GM15510 (cell line): ENCODE measurements around the gene PLA2G4C.

Experiments
- POLR2A ChIP-seq: IDR thresholded peaks from 3 replicates; pipeline ENCODE4 v1.6.1; 2011; ENCODE audit warnings: borderline replicate concordance; ENCODE audit not compliant: insufficient read length; ENCODE audit errors: extremely low read depth

The PLA2G4C gene, protein sequence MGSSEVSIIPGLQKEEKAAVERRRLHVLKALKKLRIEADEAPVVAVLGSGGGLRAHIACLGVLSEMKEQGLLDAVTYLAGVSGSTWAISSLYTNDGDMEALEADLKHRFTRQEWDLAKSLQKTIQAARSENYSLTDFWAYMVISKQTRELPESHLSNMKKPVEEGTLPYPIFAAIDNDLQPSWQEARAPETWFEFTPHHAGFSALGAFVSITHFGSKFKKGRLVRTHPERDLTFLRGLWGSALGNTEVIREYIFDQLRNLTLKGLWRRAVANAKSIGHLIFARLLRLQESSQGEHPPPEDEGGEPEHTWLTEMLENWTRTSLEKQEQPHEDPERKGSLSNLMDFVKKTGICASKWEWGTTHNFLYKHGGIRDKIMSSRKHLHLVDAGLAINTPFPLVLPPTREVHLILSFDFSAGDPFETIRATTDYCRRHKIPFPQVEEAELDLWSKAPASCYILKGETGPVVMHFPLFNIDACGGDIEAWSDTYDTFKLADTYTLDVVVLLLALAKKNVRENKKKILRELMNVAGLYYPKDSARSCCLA

DNA sequence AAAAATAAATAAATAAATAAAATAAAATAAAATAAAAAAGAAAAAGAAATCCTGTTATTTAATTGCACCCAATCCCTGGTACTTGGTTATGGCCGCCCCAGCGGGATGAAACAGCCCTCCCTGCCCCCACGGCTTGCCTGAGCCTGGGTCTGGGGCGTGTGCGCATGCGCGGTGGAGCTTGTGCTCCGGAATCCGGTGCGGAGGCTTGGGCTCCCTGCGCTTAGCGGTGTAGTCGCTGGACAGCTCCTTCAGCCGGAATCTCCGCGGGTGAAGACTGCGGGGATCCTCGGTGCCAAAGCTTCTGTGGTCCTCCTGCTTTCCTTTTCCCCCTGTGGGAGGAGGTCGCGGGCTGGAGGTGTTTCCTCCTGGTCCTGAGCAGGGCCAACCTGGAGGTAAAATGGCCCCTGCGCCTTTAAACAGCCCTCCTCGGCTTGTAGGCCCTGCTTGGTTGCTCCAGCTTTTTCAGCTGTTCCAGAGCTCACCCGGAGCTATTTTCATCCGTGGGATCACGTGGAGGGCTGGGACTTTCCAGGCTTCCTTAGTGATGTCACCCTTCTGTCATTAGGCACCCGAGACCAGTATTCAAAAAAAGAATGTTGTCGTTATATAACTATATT is at the start of gene PLA2G4C:
Gene PLA2G4C, minus strand, starts transcription at position 468 of the 617 bp plus-strand sequence. CDS start 4,288 bp downstream, outside the sequence.
- TF ChIP-seq POLR2A, result peak; percentile 67

DNA sequence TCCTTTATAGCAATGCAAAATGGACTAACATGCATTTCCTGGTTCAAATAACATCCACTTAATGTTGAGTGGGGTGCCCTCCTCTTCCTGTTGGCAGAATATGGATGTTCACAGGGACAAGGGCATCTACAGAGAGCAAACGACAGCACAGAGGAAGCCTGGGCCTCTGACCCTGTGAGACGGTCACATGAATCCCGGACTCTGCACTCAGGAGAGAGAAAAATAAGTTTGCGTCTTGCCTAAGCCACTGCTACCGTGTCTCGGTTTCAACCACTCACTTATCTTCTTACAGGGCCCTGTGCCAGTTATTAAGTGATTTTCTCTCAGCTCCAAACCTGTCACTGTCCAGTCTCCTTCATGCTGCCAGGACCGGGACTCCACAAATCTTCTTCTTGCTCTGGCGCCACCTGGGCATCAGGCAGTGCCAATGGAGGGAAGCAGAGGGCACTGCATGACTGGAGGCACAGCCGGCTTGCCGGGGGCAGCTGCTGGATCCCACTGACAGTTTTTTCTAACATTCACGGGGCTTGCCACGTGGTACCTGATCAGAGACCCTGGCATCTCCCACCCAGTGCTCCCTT is 47.7 kb upstream of the PLA2G4C start:
- TF ChIP-seq POLR2A, result no peak

DNA sequence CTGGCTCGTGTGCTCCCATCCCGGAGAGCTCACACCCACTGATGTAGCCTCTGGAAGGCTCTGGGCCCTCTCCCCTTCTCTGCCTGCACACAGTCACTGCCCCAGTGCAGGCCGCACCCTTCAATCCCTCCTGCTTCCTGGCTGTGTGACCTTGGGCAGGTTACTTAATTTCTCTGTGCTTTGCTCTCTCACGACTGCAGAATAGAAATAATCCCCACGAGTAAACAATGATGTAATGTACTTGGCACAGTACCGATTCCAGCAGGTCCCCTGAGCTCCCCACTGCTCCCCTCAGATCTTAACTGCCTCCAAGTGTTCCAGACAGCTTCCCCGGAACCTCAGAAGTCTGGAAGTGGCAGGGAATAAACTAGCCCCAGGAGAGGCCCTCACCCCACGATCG is 43.4 kb upstream of the PLA2G4C start:
- no peak for TF ChIP-seq POLR2A

DNA sequence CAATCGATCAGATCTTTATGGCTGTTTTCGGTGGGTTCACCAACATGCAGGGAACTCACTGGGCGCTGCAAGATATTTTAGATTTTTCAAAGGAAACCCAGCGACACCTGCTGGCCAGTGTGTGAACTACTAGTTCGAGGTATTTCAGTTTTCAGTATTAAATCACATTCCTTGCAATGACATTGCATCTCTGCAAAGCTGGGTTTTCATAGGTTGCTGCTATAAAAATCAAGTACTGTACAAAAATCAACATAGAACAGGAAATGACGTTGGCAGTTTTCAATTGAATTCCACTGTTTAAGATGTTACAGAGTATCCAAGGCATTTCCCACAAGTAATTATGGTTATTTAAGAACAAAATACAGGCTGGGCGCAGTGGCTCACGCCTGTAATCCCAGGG is 41.9 kb upstream of the PLA2G4C start:
- no peak for TF ChIP-seq POLR2A

DNA sequence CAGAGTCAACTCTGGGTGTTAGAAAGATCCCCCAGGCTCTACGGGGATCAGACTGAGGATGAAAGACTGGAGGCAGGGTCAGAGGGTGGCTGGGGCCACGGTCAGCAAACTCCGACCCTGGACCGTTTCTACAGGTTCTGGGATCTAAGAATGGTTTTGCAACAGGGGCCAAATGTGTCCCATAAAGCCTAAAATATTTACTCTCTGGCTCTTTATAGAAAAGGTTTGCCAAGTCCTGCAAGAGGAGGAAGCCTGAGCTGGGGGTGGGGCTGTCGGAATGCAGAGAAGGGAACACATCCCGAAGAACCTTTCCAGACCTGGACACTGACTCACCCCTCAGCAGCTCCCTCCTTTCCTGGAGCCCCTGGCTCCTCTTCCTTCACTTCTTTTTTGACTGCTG is 38.8 kb upstream of the PLA2G4C start:
- TF ChIP-seq POLR2A, result no peak

DNA sequence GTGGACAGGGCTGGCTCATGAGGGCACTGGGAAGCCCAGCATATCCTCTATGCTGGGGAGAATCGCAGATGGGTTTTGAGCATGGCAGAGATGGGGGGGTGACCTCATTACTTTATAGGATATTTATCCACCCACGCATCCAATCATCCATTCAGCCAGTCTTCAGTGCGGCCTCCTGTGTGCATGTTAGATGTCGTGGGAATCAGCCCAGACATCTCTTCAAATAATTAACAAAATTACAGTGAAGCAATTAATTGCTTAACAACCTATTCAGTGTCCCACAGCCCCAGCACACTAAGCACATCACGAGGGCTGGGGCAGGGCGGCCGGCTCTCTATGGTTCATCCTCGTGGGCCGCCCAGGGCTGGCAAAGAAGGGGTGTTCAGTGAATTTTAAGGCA is 38.0 kb upstream of the PLA2G4C start:
- no peak for TF ChIP-seq POLR2A

DNA sequence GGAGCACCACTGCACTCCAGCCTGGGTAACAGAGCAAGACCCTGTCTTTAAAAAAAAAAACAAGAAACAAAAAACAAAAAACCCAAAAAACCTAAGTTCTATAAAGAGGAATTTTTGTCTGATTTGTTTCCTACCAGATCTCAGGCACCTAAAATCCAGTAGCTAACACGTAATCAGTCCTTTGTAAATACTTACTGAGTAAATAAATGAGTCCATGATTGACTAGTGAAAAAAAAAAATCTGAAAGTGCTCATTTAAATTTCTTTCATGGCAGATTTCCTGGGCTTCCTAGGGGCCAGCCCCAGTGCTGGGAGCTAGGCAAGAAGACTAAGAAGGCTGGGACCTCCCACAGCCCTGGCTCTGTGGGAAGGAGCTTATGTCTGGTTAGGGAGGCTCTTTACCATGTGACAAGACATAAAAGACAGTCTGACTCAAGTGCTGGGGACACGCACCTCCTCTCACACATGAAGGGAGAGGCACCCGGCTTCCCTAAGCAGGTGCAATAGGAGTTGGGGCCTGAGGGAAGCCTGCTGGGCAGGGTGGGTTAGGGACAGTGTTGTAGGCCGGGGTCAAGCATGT is 37.1 kb upstream of the PLA2G4C start:
- TF ChIP-seq POLR2A, result no peak

DNA sequence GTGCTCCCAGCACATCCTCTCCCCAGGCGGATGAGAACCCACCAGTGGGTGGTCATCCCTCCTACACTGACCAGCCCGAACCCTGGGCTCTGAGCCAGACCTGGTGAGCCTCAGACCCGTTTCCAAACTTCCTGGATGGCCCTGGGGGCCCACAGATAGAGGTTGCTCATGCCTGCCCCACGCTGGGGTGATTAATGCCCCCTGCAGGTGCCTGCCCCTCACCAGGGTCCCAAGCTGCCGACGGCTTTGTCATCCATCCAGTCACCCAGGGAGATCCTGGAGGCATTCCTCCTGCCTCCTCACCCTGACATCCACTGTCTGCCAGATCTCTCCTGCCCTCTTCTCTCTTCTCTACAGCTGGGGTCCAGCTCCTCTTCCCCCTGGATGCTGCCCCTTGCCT is 28.4 kb upstream of the PLA2G4C start:
- TF ChIP-seq POLR2A, result no peak

DNA sequence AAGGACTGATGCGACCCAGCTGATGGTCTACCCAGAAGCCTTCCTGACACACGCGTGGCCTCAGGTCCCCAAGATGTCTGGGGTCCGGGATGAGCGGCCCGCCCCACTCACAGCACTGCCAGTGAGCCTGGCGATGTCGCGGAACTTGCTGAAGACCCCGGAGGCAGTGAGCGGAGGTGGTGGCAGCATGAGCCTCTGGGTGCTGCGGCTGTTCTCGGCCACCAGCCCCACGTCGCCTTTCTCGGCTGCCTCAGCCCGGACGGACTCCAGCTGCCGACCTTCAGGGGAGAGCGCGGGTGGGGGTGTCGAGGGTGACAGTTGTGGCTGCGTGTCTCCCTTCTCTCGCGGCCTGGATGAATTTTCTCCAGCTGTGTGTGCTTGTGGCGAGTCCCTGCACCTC is 26.8 kb upstream of the PLA2G4C start:
- TF ChIP-seq POLR2A, result no peak

DNA sequence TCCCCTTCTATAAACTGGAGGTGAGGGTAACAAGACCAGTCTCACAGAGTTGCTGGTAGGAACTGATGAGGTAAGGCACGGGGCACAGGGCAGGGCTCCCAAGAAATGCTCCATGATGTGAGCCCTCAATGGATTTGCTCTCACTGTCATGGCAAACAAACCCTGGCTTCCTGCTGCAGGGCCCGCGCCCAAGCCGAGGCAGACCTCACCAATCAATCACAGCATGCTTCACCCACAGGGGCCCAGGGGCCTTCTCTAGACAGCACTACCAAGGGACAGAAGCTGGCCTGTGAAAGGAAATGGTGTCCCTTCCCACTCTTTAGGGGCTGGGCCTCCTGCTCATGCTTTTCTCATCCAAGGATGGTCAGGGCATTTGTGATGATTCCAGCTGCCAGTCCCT is 25.9 kb upstream of the PLA2G4C start:
- TF ChIP-seq POLR2A, result no peak

DNA sequence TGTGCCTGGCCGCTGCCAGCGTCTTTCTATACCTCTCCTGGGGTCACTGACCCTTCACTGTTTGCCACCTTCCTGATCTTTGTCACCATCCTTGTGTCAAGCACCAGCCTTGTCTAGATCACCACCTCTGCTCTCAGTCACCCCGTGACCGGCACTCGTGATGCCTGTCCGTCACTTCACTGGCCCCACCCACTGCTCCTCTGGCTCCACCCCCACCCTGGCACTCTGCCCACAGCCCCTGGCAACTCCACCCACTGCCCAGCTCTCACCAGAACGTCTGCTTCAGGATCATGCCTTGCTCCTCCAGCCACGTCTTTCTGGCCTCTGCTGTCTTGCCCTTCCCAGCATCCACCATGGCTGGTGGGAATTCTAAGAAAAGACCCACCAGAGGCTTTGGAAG is 24.8 kb upstream of the PLA2G4C start:
- TF ChIP-seq POLR2A, result no peak

DNA sequence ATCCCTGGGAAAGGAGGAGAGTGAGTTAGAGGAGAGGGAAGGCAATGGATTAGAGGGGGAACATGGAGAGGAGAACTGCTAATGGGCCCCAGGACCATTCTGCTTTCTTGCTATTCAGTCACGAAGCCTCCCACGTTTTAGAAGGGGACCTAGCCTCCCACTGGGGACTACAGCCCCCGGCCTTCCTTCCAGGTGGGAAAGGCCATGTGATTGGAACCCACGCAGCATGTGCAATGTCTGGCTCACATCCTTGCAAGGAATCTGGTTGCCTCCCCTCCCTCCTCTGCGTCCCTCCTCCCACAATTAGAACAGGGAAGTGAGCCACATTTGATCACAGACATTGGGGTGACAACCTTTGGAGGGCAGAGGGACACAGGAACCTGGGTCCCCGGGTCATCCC is 22.5 kb upstream of the PLA2G4C start:
- TF ChIP-seq POLR2A, result no peak

DNA sequence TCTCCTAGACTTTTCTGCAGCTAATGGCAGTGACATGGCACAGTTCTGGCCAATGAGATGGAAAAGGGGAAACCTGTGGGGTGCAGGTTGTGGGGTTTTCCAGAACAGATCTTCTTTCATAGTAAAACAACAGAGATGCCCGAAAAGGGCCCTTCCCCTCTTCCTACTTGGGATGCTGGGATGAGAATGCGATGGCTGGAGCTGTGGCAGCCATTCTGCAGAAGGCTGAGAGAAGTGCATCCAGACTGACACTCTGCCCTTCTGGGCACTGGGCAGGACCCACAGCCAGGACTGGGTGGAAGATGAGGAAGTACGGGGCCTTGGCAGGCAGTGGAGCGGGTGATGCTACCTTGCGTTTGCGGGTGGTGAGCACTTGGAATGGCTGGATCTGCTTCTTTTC is 16.9 kb upstream of the PLA2G4C start:
- TF ChIP-seq POLR2A, result no peak

DNA sequence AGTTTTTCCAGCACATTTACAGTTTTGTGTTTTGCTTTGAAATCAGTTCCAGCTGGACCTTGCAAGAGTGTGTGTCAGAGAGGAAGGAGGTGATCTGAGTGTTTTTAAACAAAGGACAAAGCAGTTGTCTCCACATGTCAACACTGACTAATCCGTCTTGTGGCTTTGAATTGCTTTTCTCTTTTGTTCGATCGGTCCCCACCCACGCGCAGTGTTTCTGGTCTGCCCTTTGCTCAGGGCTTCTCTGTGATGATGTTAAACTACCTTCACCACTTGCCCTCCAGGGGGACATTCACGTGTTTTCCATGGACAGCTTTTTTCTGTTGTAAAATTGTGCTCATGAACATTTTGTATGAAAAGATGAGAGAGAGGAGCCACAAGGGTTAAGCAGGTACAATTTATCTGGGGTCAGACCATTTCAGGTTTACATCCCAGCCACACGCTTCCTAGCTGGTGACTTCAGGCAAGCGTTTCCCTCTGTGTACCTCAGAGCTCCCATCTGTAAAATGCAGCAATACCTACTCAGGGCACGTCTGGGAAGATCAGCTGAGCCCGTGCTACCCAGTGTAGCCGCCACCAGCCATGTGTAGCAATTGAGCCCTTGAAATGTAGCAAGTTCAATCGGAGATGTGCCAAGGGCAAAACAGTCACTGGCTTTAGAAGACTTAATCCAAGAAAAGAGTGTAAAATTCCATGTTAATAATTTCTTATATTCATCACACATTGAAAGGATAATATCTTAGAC is 13.5 kb upstream of the PLA2G4C start:
- TF ChIP-seq POLR2A, result no peak
